ENCODE data around the gene ZIK1. TPM values are rescaled to one million over a fixed set of nuclear protein-coding genes. Genes with fewer than 3 reads are reported as not detected.

ZIK1 gene
- total RNA-seq, 1 donor from 2014 or later, result 12.9 TPM

DNA sequence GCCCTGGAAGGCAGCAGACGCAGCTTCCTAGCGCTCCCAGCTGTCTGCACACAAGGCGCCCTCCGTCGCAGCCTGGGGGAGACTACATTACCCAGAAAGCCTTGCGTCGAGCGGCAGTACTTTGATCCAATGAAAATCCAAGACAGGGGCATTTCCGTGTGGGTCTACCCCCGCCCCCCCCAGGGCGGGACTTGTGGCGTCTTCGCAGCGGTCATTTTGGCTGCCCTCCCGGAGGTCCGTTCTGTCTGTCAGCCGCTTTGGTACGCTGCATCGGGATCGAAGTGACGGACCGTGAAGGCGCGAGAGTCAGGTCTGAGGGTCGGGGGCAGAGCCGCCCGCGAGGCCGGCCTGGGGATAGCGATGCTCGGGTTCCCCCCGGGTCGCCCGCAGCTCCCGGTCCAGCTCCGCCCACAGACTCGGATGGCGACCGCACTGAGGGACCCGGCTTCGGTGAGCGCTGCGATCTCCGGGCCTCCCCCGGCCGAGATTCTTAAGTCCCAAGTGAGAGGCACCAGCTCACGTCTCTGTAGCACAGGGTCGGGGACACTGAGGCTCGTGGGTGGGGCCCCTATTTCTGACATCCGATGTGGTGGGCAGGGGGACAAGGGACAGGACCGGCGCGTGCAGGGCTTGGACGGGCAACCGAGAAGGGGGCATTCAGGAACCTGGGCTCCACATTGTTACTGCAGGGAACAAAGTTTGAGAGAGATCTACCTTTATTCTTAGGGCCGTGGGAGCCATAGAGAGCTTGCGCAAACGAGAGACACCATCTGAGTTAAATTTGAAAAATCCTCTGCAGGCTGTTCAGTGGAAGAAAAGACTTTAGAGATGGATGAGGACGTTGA, 49.3 kb downstream of the ZIK1 start, which contains the start of gene ZNF211:
TSS of gene ZNF211 (plus strand) at position 182 of the 845 bp plus-strand sequence. CDS start at position 361, 179 bp downstream.
- H3K36me3 Mint-ChIP-seq (ENCODE audit: insufficient read depth), result peaks cover 57% of the 10 kb centered on the region
- peak within 1 kb of the TSS; percentile 94 for H3K27ac Mint-ChIP-seq

DNA sequence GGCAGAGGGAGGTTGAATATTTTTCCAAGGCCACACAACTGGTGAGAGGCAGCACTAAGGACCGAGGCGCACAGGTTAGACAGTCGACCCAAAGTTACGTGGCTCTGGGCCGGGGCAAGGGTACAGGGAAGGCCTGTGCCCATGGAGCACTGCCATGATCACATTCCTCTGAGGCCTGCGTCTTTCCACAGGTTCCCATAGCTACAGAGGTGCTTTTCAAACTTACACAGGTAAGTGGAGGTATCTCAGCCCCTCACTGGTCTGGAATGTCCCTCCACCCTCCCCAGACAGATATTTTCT, 49.8 kb downstream of the ZIK1 start:
- Mint-ChIP-seq H3K4me3 (ENCODE audit: low read depth) (peak overlapping the region; percentile 95), H3K27ac (peak overlapping the region; percentile 94), H3K27me3 (no peaks in the 10 kb centered on the region), H3K36me3 (ENCODE audit: insufficient read depth) (peaks cover 59% of the 10 kb centered on the region), H3K9me3 (ENCODE audit: low read depth) (peaks cover 34% of the 10 kb centered on the region), H3K4me1 (ENCODE audit: low read depth) (peaks cover 15% of the 10 kb centered on the region)
- TF ChIP-seq, protein P1, sequence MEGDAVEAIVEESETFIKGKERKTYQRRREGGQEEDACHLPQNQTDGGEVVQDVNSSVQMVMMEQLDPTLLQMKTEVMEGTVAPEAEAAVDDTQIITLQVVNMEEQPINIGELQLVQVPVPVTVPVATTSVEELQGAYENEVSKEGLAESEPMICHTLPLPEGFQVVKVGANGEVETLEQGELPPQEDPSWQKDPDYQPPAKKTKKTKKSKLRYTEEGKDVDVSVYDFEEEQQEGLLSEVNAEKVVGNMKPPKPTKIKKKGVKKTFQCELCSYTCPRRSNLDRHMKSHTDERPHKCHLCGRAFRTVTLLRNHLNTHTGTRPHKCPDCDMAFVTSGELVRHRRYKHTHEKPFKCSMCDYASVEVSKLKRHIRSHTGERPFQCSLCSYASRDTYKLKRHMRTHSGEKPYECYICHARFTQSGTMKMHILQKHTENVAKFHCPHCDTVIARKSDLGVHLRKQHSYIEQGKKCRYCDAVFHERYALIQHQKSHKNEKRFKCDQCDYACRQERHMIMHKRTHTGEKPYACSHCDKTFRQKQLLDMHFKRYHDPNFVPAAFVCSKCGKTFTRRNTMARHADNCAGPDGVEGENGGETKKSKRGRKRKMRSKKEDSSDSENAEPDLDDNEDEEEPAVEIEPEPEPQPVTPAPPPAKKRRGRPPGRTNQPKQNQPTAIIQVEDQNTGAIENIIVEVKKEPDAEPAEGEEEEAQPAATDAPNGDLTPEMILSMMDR (IDR thresholded peaks at IDR 0.05; ENCODE audit: unreplicated experiment), result no peak
- no peak for DNase-seq (ENCODE audit: low spot score, unreplicated experiment)

More for the DNA sequence above, 49.3 kb downstream of the ZIK1 start, which contains the start of gene ZNF211:
- Mint-ChIP-seq H3K9me3 (ENCODE audit: low read depth) (peaks cover 34% of the 10 kb centered on the region), H3K4me3 (ENCODE audit: low read depth) (peak within 1 kb of the TSS; percentile 95), H3K4me1 (ENCODE audit: low read depth) (peaks cover 15% of the 10 kb centered on the region), H3K27me3 (no peaks in the 10 kb centered on the region)
- peak; percentile 82 for DNase-seq (ENCODE audit: low spot score, unreplicated experiment)
- TF ChIP-seq, protein P1 (IDR thresholded peaks at IDR 0.05; ENCODE audit: unreplicated experiment), result no peak

DNA sequence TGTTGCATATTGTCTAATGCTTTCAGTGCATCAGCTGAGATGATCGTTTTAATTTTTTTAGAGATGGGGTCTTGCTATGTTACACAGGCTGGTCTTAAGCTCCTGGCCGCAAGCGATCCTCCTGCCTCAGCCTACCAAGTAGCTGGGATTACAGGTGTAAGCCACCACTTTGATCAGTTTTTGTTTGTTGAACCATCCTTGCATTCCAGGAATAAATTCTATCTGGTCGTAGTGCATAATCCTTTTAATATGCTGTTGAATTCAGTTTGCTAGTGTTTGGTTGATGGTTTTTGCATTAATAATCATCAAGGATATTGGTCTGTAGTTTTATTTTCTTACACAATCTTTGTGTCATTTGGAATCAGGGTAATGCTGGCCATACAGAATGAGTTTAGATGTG, 53.4 kb downstream of the ZIK1 start:
- Mint-ChIP-seq H3K36me3 (ENCODE audit: insufficient read depth) (peaks cover 76% of the 10 kb centered on the region), H3K27ac (no peak overlapping the region), H3K4me3 (ENCODE audit: low read depth) (no peak overlapping the region), H3K9me3 (ENCODE audit: low read depth) (peaks cover 60% of the 10 kb centered on the region), H3K4me1 (ENCODE audit: low read depth) (peaks cover 15% of the 10 kb centered on the region), H3K27me3 (no peaks in the 10 kb centered on the region)
- TF ChIP-seq, protein P1 (IDR thresholded peaks at IDR 0.05; ENCODE audit: unreplicated experiment), result no peak
- no peak for DNase-seq (ENCODE audit: low spot score, unreplicated experiment)

DNA sequence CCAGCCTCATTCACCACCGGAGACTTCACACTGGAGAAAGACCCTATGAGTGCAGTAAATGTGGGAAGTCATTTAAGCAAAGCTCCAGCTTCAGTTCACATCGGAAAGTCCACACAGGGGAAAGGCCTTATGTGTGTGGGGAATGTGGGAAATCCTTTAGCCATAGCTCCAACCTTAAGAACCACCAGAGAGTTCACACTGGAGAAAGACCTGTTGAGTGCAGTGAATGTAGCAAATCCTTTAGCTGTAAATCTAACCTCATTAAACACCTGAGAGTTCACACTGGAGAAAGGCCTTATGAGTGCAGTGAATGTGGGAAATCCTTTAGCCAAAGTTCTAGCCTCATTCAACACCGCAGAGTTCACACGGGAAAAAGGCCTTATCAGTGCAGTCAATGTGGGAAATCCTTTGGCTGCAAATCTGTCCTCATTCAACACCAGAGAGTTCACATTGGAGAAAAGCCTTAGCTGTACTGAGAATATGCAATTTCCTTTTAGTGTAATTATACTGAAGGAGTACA, 57.8 kb downstream of the ZIK1 start:
- H3K27me3 Mint-ChIP-seq, result no peaks in the 10 kb centered on the region
- no peak for DNase-seq (ENCODE audit: low spot score, unreplicated experiment)
- H3K36me3 Mint-ChIP-seq (ENCODE audit: insufficient read depth), result peaks cover 76% of the 10 kb centered on the region
- H3K27ac Mint-ChIP-seq, result no peak overlapping the region
- no peak overlapping the region for H3K4me3 Mint-ChIP-seq (ENCODE audit: low read depth)
- peaks cover 61% of the 10 kb centered on the region for H3K9me3 Mint-ChIP-seq (ENCODE audit: low read depth)
- H3K4me1 Mint-ChIP-seq (ENCODE audit: low read depth), result no peaks in the 10 kb centered on the region
- TF ChIP-seq, protein P1 (IDR thresholded peaks at IDR 0.05; ENCODE audit: unreplicated experiment), result no peak

DNA sequence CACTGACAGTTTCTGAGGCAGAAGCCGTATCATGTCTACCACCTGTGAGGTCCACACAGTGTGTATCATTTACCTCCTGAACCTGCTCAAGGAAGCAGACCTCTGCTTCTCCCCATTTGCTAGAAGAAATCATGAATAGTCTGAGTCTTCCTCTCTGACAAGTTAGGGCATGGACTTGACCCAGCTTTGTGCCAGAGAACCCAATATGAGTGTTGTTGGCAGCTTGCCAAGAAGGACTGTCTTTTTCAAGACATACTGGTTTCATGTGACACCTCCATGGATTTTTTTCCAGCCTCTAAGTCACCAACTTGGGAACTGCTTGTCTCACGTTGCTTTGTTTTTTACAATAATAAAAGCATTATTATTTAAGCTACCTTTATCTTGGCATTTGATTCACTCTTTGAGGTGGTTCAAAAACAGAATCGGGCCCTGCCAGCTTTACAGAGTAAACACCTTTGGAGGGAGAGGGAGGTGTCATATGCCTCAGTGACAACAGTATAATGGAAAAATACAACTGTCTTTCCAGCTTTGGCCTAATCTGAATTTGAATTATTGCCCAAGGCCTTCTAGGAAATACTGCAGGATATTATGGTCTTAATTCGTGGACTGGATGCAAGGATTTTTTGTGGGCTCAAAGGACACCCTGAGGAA, 58.6 kb downstream of the ZIK1 start:
- Mint-ChIP-seq H3K27me3 (no peaks in the 10 kb centered on the region), H3K4me3 (ENCODE audit: low read depth) (no peak overlapping the region), H3K9me3 (ENCODE audit: low read depth) (peaks cover 54% of the 10 kb centered on the region), H3K27ac (no peak overlapping the region), H3K4me1 (ENCODE audit: low read depth) (no peaks in the 10 kb centered on the region), H3K36me3 (ENCODE audit: insufficient read depth) (peaks cover 68% of the 10 kb centered on the region)
- TF ChIP-seq, protein P1 (IDR thresholded peaks at IDR 0.05; ENCODE audit: unreplicated experiment), result no peak
- DNase-seq (ENCODE audit: low spot score, unreplicated experiment), result no peak
